Prostate gland (tissue), 2 donors: ENCODE data around the gene CCNH.

Experiments
- POLR2A ChIP-seq: fragments of 450-650 bp; IDR thresholded peaks from one replicate; pipeline ENCODE4 v1.6.1; 2016; ENCODE audit warnings: antibody characterized with exemption, mild to moderate bottlenecking
- POLR2AphosphoS5 ChIP-seq: sonication (generic); formaldehyde crosslinking; IDR thresholded peaks from one replicate; pipeline ENCODE4 v1.6.1; 2017; ENCODE audit warnings: antibody characterized with exemption
- TF ChIP-seq, protein P1 (sequence below), 4 experiments: fragments of 200-600 bp in 2 of 4; fragments of 450-650 bp in 2 of 4; sonication (generic) in 2 of 4; IDR thresholded peaks; 1 replicate in 3 of 4; 2 replicates in 1 of 4; pipeline ENCODE4 v1.5.1; 2016 to 2019; ENCODE audit warnings: antibody characterized with exemption in 4 of 4, mild to moderate bottlenecking in 2 of 4, moderate library complexity in 2 of 4

DNA sequence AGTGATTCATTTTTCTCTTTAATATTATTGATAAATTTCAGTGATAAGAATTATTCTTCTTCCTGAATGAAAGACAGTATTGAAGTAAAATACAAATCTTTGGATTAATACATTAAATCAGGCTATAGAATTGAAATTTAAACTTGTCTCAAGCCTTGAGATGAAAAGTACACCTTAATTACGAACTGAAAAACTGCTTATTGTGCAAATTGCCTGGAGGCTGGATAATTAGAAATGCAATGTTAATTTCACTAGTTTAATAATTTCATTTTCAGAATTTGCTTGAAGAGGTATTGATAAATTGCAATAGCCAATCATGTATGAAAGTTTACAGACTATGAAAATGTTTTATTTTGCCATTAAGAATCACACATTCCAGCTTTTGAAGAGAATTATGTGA is 11.0 kb upstream of the CCNH start:
- TF ChIP-seq, protein P1, sequence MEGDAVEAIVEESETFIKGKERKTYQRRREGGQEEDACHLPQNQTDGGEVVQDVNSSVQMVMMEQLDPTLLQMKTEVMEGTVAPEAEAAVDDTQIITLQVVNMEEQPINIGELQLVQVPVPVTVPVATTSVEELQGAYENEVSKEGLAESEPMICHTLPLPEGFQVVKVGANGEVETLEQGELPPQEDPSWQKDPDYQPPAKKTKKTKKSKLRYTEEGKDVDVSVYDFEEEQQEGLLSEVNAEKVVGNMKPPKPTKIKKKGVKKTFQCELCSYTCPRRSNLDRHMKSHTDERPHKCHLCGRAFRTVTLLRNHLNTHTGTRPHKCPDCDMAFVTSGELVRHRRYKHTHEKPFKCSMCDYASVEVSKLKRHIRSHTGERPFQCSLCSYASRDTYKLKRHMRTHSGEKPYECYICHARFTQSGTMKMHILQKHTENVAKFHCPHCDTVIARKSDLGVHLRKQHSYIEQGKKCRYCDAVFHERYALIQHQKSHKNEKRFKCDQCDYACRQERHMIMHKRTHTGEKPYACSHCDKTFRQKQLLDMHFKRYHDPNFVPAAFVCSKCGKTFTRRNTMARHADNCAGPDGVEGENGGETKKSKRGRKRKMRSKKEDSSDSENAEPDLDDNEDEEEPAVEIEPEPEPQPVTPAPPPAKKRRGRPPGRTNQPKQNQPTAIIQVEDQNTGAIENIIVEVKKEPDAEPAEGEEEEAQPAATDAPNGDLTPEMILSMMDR (IDR thresholded peaks at IDR 0.05) = no peak
- TF ChIP-seq POLR2AphosphoS5 (no peak), POLR2A (no peak)
